GM23248 (cell line): ENCODE results near the gene TBC1D3B. TPM values are rescaled to one million over a fixed set of nuclear protein-coding genes. Genes with fewer than 3 reads are reported as not detected.

ENCODE experiments used
- DNase-seq: peaks from one replicate; pipeline ENCODE4 v3.0.0-alpha.2; 2015
- H2AFZ ChIP-seq: fragments of 200-600 bp; sonication (generic); 2 replicates; pipeline ENCODE4 v1.6.1; 2016; ENCODE audit warnings: antibody characterized with exemption
- H3F3A ChIP-seq: fragments of 200-600 bp; sonication (generic); 2 replicates; pipeline ENCODE4 v1.6.1; 2016; ENCODE audit warnings: mild to moderate bottlenecking, antibody characterized with exemption, mixed run types; ENCODE audit not compliant: insufficient read depth
- H3K27ac ChIP-seq: fragments of 200-600 bp; sonication (generic); 2 replicates; pipeline ENCODE4 v1.5.1; 2016; ENCODE audit warnings: mild to moderate bottlenecking
- H3K27me3 ChIP-seq: fragments of 200-600 bp; sonication (generic); replicated peaks from 2 replicates; pipeline ENCODE4 v1.6.1; 2016; ENCODE audit warnings: mild to moderate bottlenecking; ENCODE audit not compliant: insufficient read depth
- H3K36me3 ChIP-seq: fragments of 200-600 bp; sonication (generic); 2 replicates; pipeline ENCODE4 v1.6.1; 2016; ENCODE audit warnings: low read depth, mild to moderate bottlenecking
- H3K4me1 ChIP-seq: fragments of 200-600 bp; sonication (generic); 2 replicates; pipeline ENCODE4 v1.6.1; 2016; ENCODE audit warnings: mild to moderate bottlenecking; ENCODE audit not compliant: insufficient read depth
- H3K4me2 ChIP-seq: fragments of 200-600 bp; sonication (generic); one replicate; pipeline ENCODE4 v1.6.1; 2016; ENCODE audit warnings: mild to moderate bottlenecking; ENCODE audit not compliant: unreplicated experiment
- H3K4me3 ChIP-seq: fragments of 200-600 bp; sonication (generic); 2 replicates; pipeline ENCODE4 v1.5.1; 2016; ENCODE audit warnings: mild to moderate bottlenecking
- H3K79me2 ChIP-seq: fragments of 200-600 bp; sonication (generic); 2 replicates; pipeline ENCODE4 v1.6.1; 2016; ENCODE audit warnings: mild to moderate bottlenecking; ENCODE audit not compliant: insufficient read depth
- H3K9ac ChIP-seq: fragments of 200-600 bp; sonication (generic); 2 replicates; pipeline ENCODE4 v1.6.1; 2016; ENCODE audit warnings: mild to moderate bottlenecking
- H3K9me2 ChIP-seq: fragments of 200-600 bp; sonication (generic); 2 replicates; pipeline ENCODE4 v1.6.1; 2016; ENCODE audit warnings: mixed run types, mild to moderate bottlenecking, moderate library complexity; ENCODE audit not compliant: insufficient read depth
- H3K9me3 ChIP-seq: fragments of 200-600 bp; sonication (generic); one replicate; pipeline ENCODE4 v1.6.1; 2017; ENCODE audit warnings: low read depth
- H4K20me1 ChIP-seq: fragments of 200-600 bp; sonication (generic); 2 replicates; pipeline ENCODE4 v1.6.0; 2016; ENCODE audit not compliant: insufficient read depth
- EZH2 ChIP-seq: fragments of 200-600 bp; sonication (generic); IDR thresholded peaks from 2 replicates; pipeline ENCODE4 v1.6.1; 2018; ENCODE audit warnings: antibody characterized with exemption, mild to moderate bottlenecking; ENCODE audit not compliant: insufficient read depth, poor library complexity, severe bottlenecking
- EZH2phosphoT487 ChIP-seq: fragments of 200-600 bp; sonication (generic); IDR thresholded peaks from 2 replicates; pipeline ENCODE4 v1.6.1; 2018; ENCODE audit warnings: antibody characterized with exemption, moderate library complexity, mild to moderate bottlenecking, low read depth; ENCODE audit not compliant: insufficient read depth
- WGBS, 2 experiments: methylation state at CpG; one replicate each; pipeline ENCODE4 v1.1.6; 2015 to 2017; ENCODE audit warnings: low lambda C conversion rate in 2 of 2, low coverage in 1 of 2; ENCODE audit errors: missing lambda C conversion rate in 2 of 2; 5-methylcytosine and 5-hydroxymethylcytosine counted together
- in situ Hi-C: fragments of 300-500 bp; cut with MboI; formaldehyde crosslinking; loops from 2 replicates; pipeline ENCODE4 v1.15.0; 2020
- polyA plus RNA-seq: library from polyadenylated mRNA; unstranded; fragments of >200 nt; fragmentation: Nextera tagmentation; extraction: Ambion mirVana; gene quantifications from 2 replicates; pipeline ENCODE4 v1.2.1, GENCODE V29; 2016
- total RNA-seq: library from RNA; depleted of rRNA; stranded (reverse); fragments of >200 nt; shearing (Covaris generic); gene quantifications from 2 replicates; pipeline ENCODE4 v1.2.3, GENCODE V29; 2014

Gene TBC1D3B
- total and polyA plus RNA-seq, 2 experiments from 2014 or later, result 0.64 TPM; not detected in 1

DNA sequence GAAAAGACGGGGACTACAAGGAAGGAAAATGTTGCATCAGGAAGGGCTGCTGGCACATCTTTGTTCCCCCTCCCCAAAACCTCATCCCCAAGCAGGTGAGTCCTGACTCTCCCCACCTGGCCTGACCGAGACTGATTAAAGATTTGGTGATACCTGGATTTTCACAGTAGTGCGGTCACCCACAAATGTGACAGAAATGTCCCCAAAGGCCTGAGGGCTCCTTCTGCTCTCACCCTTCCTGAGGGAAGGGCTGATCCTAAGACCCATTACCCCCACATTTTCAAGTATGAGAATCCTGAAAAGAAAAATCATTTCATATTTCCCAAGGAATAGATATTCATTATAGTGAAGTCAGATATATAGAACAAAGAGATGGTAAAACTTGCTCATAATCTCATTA is 28.8 kb downstream of the TBC1D3B start:
- no peak overlapping the region for H3K9ac ChIP-seq
- no peak for DNase-seq
- H3K79me2 ChIP-seq, result no peaks in the 10 kb centered on the region
- H3K36me3 ChIP-seq, result no peaks in the 10 kb centered on the region
- H4K20me1 ChIP-seq, result no peaks in the 10 kb centered on the region
- H3K27ac ChIP-seq, result no peak overlapping the region
- no peaks in the 10 kb centered on the region for H3K9me2 ChIP-seq
- peaks cover 10% of the 10 kb centered on the region; the same call in 1 of the 2 replicates for H3K4me1 ChIP-seq
- H2AFZ ChIP-seq, result no peak overlapping the region
- H3F3A ChIP-seq, result 0 out of 2 replicates have a peak, but pooled peaks cover 7% of the 10 kb centered on the region
- WGBS, 2 experiments, result 53 to 56% methylated on average over 3 of the region's 3 CpGs
- in situ Hi-C loops, result loop anchor here (5.0 kb wide), 1 partner anchor 55 kb away; no protein-coding TSS in a partner anchor
- no peaks in the 10 kb centered on the region for H3K9me3 ChIP-seq
- H3K4me2 ChIP-seq, result no peak overlapping the region
- H3K4me3 ChIP-seq, result no peak overlapping the region
- peaks cover 23% of the 10 kb centered on the region for H3K27me3 ChIP-seq
- TF ChIP-seq EZH2phosphoT487 (no peak), EZH2 (no peak)

DNA sequence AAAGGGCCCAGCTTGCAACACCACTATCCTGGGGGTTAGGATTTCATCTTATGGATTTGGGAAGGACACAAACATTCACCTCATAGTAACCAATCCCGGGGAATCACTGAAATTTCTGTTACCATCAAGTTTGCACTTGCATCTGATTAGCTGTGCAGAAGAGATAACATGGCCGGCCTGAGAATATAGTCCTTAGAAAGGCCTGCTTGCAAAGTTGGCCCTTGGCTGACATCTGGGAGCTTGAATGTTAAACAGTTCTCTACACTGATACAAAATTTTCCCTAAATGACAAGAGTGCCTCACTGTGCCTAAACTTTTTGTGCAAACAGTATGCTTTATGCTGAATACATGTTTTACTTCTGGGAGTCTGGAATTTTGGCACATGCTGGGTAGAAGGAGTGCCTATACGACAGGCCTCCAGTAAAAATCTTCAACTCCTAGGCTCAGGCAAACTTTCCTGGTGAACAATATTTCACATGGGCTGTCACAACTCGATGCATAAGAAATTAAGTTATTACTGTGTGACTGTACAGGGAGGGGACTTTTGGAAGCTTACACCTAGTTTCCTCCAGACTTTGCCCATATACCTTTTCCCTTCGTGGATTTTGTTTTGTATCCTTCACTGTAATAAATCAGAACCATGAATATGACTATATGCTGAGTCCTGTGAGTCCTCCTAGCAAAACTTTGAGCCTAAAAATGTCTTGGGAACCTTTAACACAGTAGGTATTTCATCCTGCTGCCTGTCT is 31.3 kb downstream of the TBC1D3B start:
- Histone ChIP-seq H3K36me3 (no peaks in the 10 kb centered on the region), H3K27me3 (peaks cover 9% of the 10 kb centered on the region), H3K27ac (no peak overlapping the region), H3K9ac (no peak overlapping the region), H3K9me2 (no peaks in the 10 kb centered on the region), H3K9me3 (no peaks in the 10 kb centered on the region), H3K79me2 (no peaks in the 10 kb centered on the region), H4K20me1 (no peaks in the 10 kb centered on the region), H2AFZ (no peak overlapping the region), H3K4me2 (no peak overlapping the region), H3K4me3 (no peak overlapping the region), H3K4me1 (peaks cover 10% of the 10 kb centered on the region; the same call in 1 of the 2 replicates), H3F3A (0 out of 2 replicates have a peak, but pooled peaks cover 7% of the 10 kb centered on the region)
- WGBS, 2 experiments, result 30 to 38% methylated on average over 5 of the region's 5 CpGs
- in situ Hi-C loops, result loop anchor here (5.0 kb wide), 1 partner anchor 57 kb away; no protein-coding TSS in a partner anchor
- TF ChIP-seq EZH2, result no peak
- no peak for TF ChIP-seq EZH2phosphoT487
- no peak for DNase-seq

DNA sequence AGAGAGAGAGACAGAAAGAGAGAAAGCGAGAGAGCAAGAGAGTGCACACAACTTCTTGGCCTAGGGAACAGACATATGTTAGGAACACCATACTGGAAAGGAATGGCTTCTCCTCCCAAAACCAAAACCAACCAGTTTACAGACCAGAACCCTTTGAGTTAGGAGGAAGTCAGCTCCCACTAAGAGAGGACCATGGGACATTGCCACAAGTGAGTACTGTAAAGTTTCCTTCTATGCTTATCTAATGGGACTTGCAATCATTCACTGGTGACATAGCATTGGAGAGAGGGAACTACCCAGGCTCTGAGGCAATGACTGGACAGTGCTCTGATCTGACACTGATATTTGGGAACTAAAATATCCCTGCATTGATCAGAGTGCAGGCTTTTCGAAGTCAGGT is 32.4 kb downstream of the TBC1D3B start:
- in situ Hi-C loops, result no loop called here
- no peaks in the 10 kb centered on the region for H3K9me2 ChIP-seq
- DNase-seq, result no peak
- TF ChIP-seq EZH2phosphoT487, result no peak
- no peak for TF ChIP-seq EZH2
- 0 out of 2 replicates have a peak, but pooled peaks cover 3% of the 10 kb centered on the region for H3F3A ChIP-seq
- H3K79me2 ChIP-seq, result no peaks in the 10 kb centered on the region
- no peaks in the 10 kb centered on the region for H3K36me3 ChIP-seq
- no peak overlapping the region for H3K4me2 ChIP-seq
- no peak overlapping the region for H2AFZ ChIP-seq
- WGBS, 2 experiments, result 66 to 71% methylated on average over 2 of the region's 2 CpGs
- peaks cover 5% of the 10 kb centered on the region; the same call in 1 of the 2 replicates for H3K4me1 ChIP-seq
- no peak overlapping the region for H3K27ac ChIP-seq
- peaks cover 9% of the 10 kb centered on the region for H3K27me3 ChIP-seq
- H3K9ac ChIP-seq, result no peak overlapping the region
- no peak overlapping the region for H3K4me3 ChIP-seq
- no peaks in the 10 kb centered on the region for H3K9me3 ChIP-seq
- no peaks in the 10 kb centered on the region for H4K20me1 ChIP-seq

DNA sequence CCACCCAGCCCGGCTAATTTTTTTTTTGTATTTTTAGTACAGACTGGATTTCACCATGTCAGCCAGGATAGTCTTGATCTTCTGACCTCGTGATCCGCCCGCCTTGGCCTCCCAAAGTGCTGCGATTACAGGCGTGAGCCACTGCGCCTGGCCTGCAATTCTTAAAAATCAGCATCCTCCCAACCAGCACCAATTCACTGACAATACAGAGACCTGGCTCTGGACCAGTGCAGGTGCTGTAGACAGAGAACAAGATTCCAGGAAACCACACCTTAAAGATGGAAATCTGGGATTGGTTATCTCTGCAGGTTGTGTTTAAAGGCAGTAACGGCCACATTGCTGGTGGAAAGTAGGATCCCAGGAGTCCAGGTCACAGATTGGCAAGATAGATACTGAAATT is 33.6 kb downstream of the TBC1D3B start:
- no peaks in the 10 kb centered on the region for H3K9me3 ChIP-seq
- no peak overlapping the region for H3K4me2 ChIP-seq
- H4K20me1 ChIP-seq, result no peaks in the 10 kb centered on the region
- no peaks in the 10 kb centered on the region for H3K9me2 ChIP-seq
- no peak overlapping the region for H3K27ac ChIP-seq
- no peaks in the 10 kb centered on the region for H3F3A ChIP-seq
- no peak overlapping the region for H3K9ac ChIP-seq
- in situ Hi-C loops, result no loop called here
- H3K4me1 ChIP-seq, result no peaks in the 10 kb centered on the region
- WGBS, 2 experiments, result 55 to 56% methylated on average over 8 of the region's 8 CpGs
- no peak overlapping the region for H2AFZ ChIP-seq
- H3K36me3 ChIP-seq, result no peaks in the 10 kb centered on the region
- no peak for TF ChIP-seq EZH2
- TF ChIP-seq EZH2phosphoT487, result no peak
- DNase-seq, result no peak
- no peak overlapping the region for H3K4me3 ChIP-seq
- H3K27me3 ChIP-seq, result peaks cover 9% of the 10 kb centered on the region
- no peaks in the 10 kb centered on the region for H3K79me2 ChIP-seq
